ENCODE results near the gene SNAPC4. TPM values are rescaled to one million over a fixed set of nuclear protein-coding genes. Genes with fewer than 3 reads are reported as not detected.

SNAPC4 gene
- total RNA-seq (2021; fragmentation: NEBNext Ultra II Directional; extraction: Animal tissue kit (Norgen Biotek cat#: 25700)) = 15.1 and 18.1 TPM in 2 replicates
- 6.9 and 10.0 TPM in 2 replicates for polyA plus RNA-seq (2011; rRNA removed)
- 8.1 TPM for polyA plus RNA-seq (2011; cell fraction: cytosol; rRNA removed)
- polyA plus RNA-seq (2011; cell fraction: nucleus; rRNA removed) = 36.1 TPM
- 9.7 to 16.5 TPM (median 15.3 TPM) in 4 replicates for polyA plus RNA-seq (2012, experiment 1 of 2)
- polyA plus RNA-seq (2012, experiment 2 of 2) = 9.6 TPM
- polyA plus RNA-seq (2013, experiment 1 of 2) = 10.1 TPM
- 9.2 TPM for polyA plus RNA-seq (2013, experiment 2 of 2)
- 4.4 and 4.5 TPM in 2 replicates for polyA minus RNA-seq (2011; rRNA and poly(A)+ RNA removed)
- 4.9 TPM for polyA minus RNA-seq (2011; cell fraction: cytosol; rRNA and poly(A)+ RNA removed)
- 8.9 TPM for polyA minus RNA-seq (2011; cell fraction: nucleus; rRNA and poly(A)+ RNA removed)
- long read RNA-seq, experiment 1, partial matches to known transcripts = 8 of 9 reads
- long read RNA-seq, experiment 1, other reads (novel, unspliced or antisense) = 1 of 9 reads
- long read RNA-seq, experiment 2, partial matches to known transcripts = 2 of 4 reads
- long read RNA-seq, experiment 2, other reads (novel, unspliced or antisense) = 2 of 4 reads

GRCh38 chr9:136400038-136400834, at the start of gene SNAPC4:
Gene SNAPC4 (minus strand): TSS chr9:136400170. CDS start chr9:136398428, 1,742 bp downstream.
- Histone ChIP-seq H2BK20ac (ENCODE audit: low read length) (no peak within 1 kb of the TSS), H3K4me3 (ENCODE audit: extremely low read depth in 1 of 4, insufficient read depth in 2 of 4, low read depth in 3 of 4, low read length in 4 of 4) (peak within 1 kb of the TSS; percentile 73 to 84 (median 79)), H2AK5ac (ENCODE audit: low read depth, low read length) (no peak within 1 kb of the TSS), H3K79me1 (ENCODE audit: low read depth, low read length) (peaks cover 13% of the 10 kb centered on the region; the same call in 1 of the 2 replicates), H3K18ac (ENCODE audit: extremely low read depth, low read length) (no peak within 1 kb of the TSS; the same call in 1 of the 2 replicates), H3K27me3 (replicated peaks in 1 of 4; ENCODE audit: control insufficient read depth in 3 of 4, extremely low read depth in 1 of 4, insufficient read depth in 3 of 4, low read length in 3 of 4) (no peaks in the 10 kb centered on the region), H4K8ac (ENCODE audit: extremely low read depth, insufficient read depth, low read length) (peak within 1 kb of the TSS; percentile 93), H3K4me1 (replicated peaks in 1 of 4; ENCODE audit: control insufficient read depth in 3 of 4, insufficient read depth in 4 of 4, low read length in 3 of 4) (peaks cover 0 to 10% (median 7%) of the 10 kb centered on the region in 4 experiments; a peak in 5 of 7 replicates), H3K4me2 (ENCODE audit: insufficient read depth in 1 of 2, low read depth in 2 of 2, low read length in 2 of 2) (peak within 1 kb of the TSS; percentile 81 to 95), H3K9me3 (ENCODE audit: insufficient read depth in 2 of 2, low read depth in 1 of 2, low read length in 1 of 2) (no peaks in the 10 kb centered on the region), H3K9ac (replicated peaks in 1 of 4; ENCODE audit: extremely low read depth in 1 of 4, low read depth in 3 of 4, low read length in 3 of 4) (peak within 1 kb of the TSS; percentile 46 to 76 (median 74); a peak in 6 of 7 replicates), H3K27ac (ENCODE audit: low read depth, low read length) (peak within 1 kb of the TSS; percentile 29; the same call in 1 of the 2 replicates), H2BK12ac (ENCODE audit: low read depth, low read length) (no peak within 1 kb of the TSS), H4K20me1 (replicated peaks in 1 of 2; ENCODE audit: control insufficient read depth in 1 of 2, insufficient read depth in 2 of 2, low read length in 2 of 2) (peaks cover 2 to 11% of the 10 kb centered on the region in 2 experiments), H4K91ac (replicated peaks; ENCODE audit: insufficient read length, low read length) (peak within 1 kb of the TSS; percentile 84), H3K4ac (replicated peaks; ENCODE audit: insufficient read length, low read depth, low read length) (peak within 1 kb of the TSS; percentile 81), H3K23ac (ENCODE audit: insufficient read length) (no peak within 1 kb of the TSS), H3K79me2 (ENCODE audit: control insufficient read depth in 1 of 2, insufficient read depth in 2 of 2, low read length in 2 of 2) (peaks cover 0 to 26% of the 10 kb centered on the region in 2 experiments; a peak in 2 of 4 replicates), H3K36me3 (ENCODE audit: control insufficient read depth in 2 of 4, insufficient read depth in 4 of 4, low read length in 3 of 4) (peaks cover 32 to 51% (median 43%) of the 10 kb centered on the region in 4 experiments), H2BK5ac (ENCODE audit: low read depth, low read length) (peak within 1 kb of the TSS; percentile 75; the same call in 1 of the 2 replicates), H2AFZ (ENCODE audit: low read length) (no peak within 1 kb of the TSS; the same call in 1 of the 2 replicates), H4K5ac (ENCODE audit: insufficient read length, low read depth, low read length) (peak within 1 kb of the TSS; percentile 8), H3K14ac (ENCODE audit: insufficient read length) (no peak within 1 kb of the TSS), H3K23me2 (ENCODE audit: low read depth, low read length) (peaks cover 6% of the 10 kb centered on the region; the same call in 1 of the 2 replicates), H2BK15ac (ENCODE audit: low read length) (no peak within 1 kb of the TSS), H2BK120ac (replicated peaks; ENCODE audit: low read depth, low read length) (no peak within 1 kb of the TSS), H3K56ac (replicated peaks; ENCODE audit: insufficient read length, low read depth, low read length) (no peak within 1 kb of the TSS)
- FAIRE-seq (no peak), DNase-seq (ENCODE audit: low read depth in 1 of 2, low spot score in 2 of 2) (peak; percentile 76 to 97)
- CTCF ChIA-PET (ENCODE audit: partially characterized antibody) = interaction anchor here (0.7 to 3.4 kb wide), 19 partner anchors 9 to 276 kb away, joined by 3 to 26 read pairs (median 5); partner anchors contain the start of genes ENTR1 and PMPCA
- WGBS, 2 experiments (ENCODE audit: extremely low coverage in 1 of 2, insufficient coverage in 1 of 2, insufficient read length in 1 of 2, insufficient replicate concordance in 2 of 2, low coverage in 1 of 2, low lambda C conversion rate in 2 of 2, missing lambda C conversion rate in 1 of 2) = 16% methylated on average over 56 of the region's 71 CpGs; no CpG with 5 or more reads in 1 of the 2 experiments
- POLR2A ChIA-PET (ENCODE audit: partially characterized antibody) = interaction anchor here (0.8 to 14.6 kb wide), 17 partner anchors 11 to 258 kb away, joined by 3 to 139 read pairs (median 8); partner anchors contain the start of genes DNLZ, ENTR1 and PMPCA
- TF ChIP-seq NANOG (IDR thresholded peaks at IDR 0.05; ENCODE audit: insufficient read depth, low read depth, low read length, poor library complexity, severe bottlenecking) = no peak
- no peak; the same call in 1 of the 2 replicates for TF ChIP-seq SP1 (IDR thresholded peaks at IDR 0.05; ENCODE audit: low read depth, low read length)
- TF ChIP-seq SP2 (IDR thresholded peaks at IDR 0.05; ENCODE audit: low read length) = peak; percentile 18; the same call in 1 of the 2 replicates
- no peak for TF ChIP-seq SIRT6 (IDR thresholded peaks at IDR 0.05; ENCODE audit: low read length)
- peak; percentile 57 to 77 for TF ChIP-seq RAD21 (IDR thresholded peaks at IDR 0.05 in 1 of 2, conservative IDR thresholded peaks at IDR 0.05 in 1 of 2; ENCODE audit: low read depth in 2 of 2, low read length in 2 of 2)
- peak; percentile 59 for TF ChIP-seq CREB1 (IDR thresholded peaks at IDR 0.05)
- peak; percentile 96 for TF ChIP-seq TAF1 (IDR thresholded peaks at IDR 0.05; ENCODE audit: low read depth, low read length)
- TF ChIP-seq JUN (IDR thresholded peaks at IDR 0.05; ENCODE audit: low read depth, low read length) = no peak
